Activated CD4-positive, CD25-positive, alpha-beta regulatory T cell treated with anti-CD3 and anti-CD28 coated beads, Interleukin-2, amount 50 U/mL, for 72 hours (primary cell): ENCODE results near the gene METTL25B.

ENCODE experiments used
- DNase-seq: peaks from one replicate; pipeline ENCODE4 v3.0.0; 2021

Gene METTL25B

GRCh38 chr1:156728599-156729462 lies 562 bp downstream of the METTL25B start, which contains the start of gene ISG20L2:
Gene ISG20L2, minus strand, starts transcription at chr1:156728766. Its CDS starts 1,114 bp downstream, at chr1:156727652.
- DNase-seq, result peak; percentile 92

- no peak for DNase-seq
These were observed 5.8 kb downstream of the METTL25B start for GRCh38 chr1:156733989-156734584.

- no peak for DNase-seq
These were observed 10.1 kb downstream of the METTL25B start for GRCh38 chr1:156738407-156738806.

GRCh38 chr1:156738916-156739315 lies 10.6 kb downstream of the METTL25B start:
- DNase-seq, result no peak

- DNase-seq, result no peak
These were observed 12.0 kb downstream of the METTL25B start for GRCh38 chr1:156740237-156740740.

- DNase-seq, result peak; percentile 90
These were observed 12.6 kb downstream of the METTL25B start, which contains the start of gene MRPL24 for GRCh38 chr1:156740741-156741480. Gene MRPL24, minus strand, starts transcription at chr1:156741088. Its CDS starts 2,384 bp downstream, at chr1:156738704.

- no peak for DNase-seq
These were observed 13.3 kb downstream of the METTL25B start for GRCh38 chr1:156741481-156741983.

- no peak for DNase-seq
These were observed 13.7 kb downstream of the METTL25B start for GRCh38 chr1:156742017-156742416.

GRCh38 chr1:156742801-156743200 lies 14.5 kb downstream of the METTL25B start:
- no peak for DNase-seq

GRCh38 chr1:156743367-156744302 lies 15.4 kb downstream of the METTL25B start:
- DNase-seq, result no peak

GRCh38 chr1:156744344-156744743 lies 16.1 kb downstream of the METTL25B start:
- no peak for DNase-seq

GRCh38 chr1:156744786-156745419 lies 16.6 kb downstream of the METTL25B start:
- no peak for DNase-seq

GRCh38 chr1:156745881-156746280 lies 17.6 kb downstream of the METTL25B start:
- DNase-seq, result no peak

GRCh38 chr1:156746406-156746727 lies 18.1 kb downstream of the METTL25B start:
- DNase-seq, result no peak

- DNase-seq, result no peak
These were observed 18.7 kb downstream of the METTL25B start for GRCh38 chr1:156746728-156747631.

GRCh38 chr1:156747742-156748669 lies 19.7 kb downstream of the METTL25B start:
- DNase-seq, result no peak

GRCh38 chr1:156748670-156749418 lies 20.6 kb downstream of the METTL25B start:
- DNase-seq, result no peak

- DNase-seq, result no peak
These were observed 21.3 kb downstream of the METTL25B start for GRCh38 chr1:156749419-156750118.
